ENCODE measurements around the gene ZNF398.
A peak's percentile ranks its signal among the peaks of the same experiment; 100 is the strongest.

Gene ZNF398

DNA sequence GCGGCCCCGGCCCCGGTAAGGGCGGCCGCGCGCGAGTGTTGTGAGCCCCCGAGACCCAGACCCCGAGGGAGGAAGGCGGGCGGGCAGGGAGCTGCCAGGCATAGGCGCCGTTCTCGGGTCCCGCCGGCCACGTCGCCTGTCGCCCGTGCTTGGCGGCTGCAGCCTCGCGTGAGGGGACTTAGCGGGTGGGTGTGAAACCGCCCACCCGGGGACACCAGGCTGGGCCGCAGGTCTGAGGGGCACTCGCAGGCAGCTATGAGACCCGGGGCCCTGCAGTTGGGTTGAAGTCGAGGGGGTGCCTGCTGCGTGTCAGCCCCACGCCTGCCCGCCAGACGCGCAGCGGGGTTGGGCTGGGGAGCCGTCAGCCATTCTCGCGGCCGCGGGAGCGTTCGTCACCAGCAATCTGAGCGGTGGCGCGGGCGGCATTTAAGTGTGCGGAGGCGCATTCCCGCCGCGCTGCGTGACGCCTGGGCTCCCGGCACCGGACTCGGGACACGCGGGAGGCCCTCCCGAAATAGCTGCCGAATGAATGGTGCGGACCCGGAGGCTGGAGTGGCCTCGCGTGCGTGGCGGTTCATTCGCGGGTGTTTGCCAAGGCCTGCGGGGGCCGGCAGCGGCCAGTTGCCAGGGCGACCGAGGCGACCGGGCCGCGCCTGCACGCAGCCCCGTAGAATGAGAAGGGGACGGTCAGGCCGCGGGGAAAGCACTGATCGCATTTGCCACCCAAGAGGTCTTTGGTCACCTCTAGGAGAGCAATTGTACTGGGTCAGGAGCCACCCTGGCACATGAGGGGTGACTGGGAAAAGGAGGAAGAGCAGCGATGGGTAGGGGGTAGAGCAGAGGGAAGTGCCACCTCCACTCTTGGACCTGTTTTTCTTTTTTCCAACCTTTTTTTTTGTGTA is 750 bp downstream of the ZNF398 start (continued):
- TF ChIP-seq ZNF274 (IDR thresholded peaks at IDR 0.05; ENCODE audit: low read length), result no peak
- TF ChIP-seq ZNF274 (tag by site-specific recombination; IDR thresholded peaks at IDR 0.05; ENCODE audit: borderline replicate concordance), result no peak
- TF ChIP-seq ZNF175 (tag by site-specific recombination; IDR thresholded peaks at IDR 0.05), result no peak
- TF ChIP-seq ZNF157 (tag by site-specific recombination; IDR thresholded peaks at IDR 0.05), result no peak
- TF ChIP-seq, protein P1, sequence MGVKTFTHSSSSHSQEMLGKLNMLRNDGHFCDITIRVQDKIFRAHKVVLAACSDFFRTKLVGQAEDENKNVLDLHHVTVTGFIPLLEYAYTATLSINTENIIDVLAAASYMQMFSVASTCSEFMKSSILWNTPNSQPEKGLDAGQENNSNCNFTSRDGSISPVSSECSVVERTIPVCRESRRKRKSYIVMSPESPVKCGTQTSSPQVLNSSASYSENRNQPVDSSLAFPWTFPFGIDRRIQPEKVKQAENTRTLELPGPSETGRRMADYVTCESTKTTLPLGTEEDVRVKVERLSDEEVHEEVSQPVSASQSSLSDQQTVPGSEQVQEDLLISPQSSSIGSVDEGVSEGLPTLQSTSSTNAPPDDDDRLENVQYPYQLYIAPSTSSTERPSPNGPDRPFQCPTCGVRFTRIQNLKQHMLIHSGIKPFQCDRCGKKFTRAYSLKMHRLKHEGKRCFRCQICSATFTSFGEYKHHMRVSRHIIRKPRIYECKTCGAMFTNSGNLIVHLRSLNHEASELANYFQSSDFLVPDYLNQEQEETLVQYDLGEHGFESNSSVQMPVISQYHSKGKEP (tag by site-specific recombination; IDR thresholded peaks at IDR 0.05), result no peak
- no peak for TF ChIP-seq ZNF302 (tag by site-specific recombination; IDR thresholded peaks at IDR 0.05; ENCODE audit: low read depth)
- TF ChIP-seq GLIS1 (tag by site-specific recombination; IDR thresholded peaks at IDR 0.05), result peak; percentile 47
- peak; percentile 98 for TF ChIP-seq ZBTB20 (tag by site-specific recombination; IDR thresholded peaks at IDR 0.05)
- TF ChIP-seq KLF16 (tag by site-specific recombination; IDR thresholded peaks at IDR 0.05), result peak; percentile 40; the same call in 1 of the 2 replicates
- TF ChIP-seq, protein P2, sequence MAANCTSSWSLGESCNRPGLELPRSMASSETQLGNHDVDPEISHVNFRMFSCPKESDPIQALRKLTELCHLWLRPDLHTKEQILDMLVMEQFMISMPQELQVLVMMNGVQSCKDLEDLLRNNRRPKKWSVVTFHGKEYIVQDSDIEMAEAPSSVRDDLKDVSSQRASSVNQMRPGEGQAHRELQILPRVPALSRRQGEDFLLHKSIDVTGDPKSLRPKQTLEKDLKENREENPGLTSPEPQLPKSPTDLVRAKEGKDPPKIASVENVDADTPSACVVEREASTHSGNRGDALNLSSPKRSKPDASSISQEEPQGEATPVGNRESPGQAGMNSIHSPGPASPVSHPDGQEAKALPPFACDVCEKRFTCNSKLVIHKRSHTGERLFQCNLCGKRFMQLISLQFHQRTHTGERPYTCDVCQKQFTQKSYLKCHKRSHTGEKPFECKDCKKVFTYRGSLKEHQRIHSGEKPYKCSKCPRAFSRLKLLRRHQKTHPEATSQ (tag by site-specific recombination; IDR thresholded peaks at IDR 0.05), result no peak
- TF ChIP-seq ZNF311 (tag by site-specific recombination; IDR thresholded peaks at IDR 0.05; ENCODE audit: borderline replicate concordance), result no peak
- TF ChIP-seq, protein P3, sequence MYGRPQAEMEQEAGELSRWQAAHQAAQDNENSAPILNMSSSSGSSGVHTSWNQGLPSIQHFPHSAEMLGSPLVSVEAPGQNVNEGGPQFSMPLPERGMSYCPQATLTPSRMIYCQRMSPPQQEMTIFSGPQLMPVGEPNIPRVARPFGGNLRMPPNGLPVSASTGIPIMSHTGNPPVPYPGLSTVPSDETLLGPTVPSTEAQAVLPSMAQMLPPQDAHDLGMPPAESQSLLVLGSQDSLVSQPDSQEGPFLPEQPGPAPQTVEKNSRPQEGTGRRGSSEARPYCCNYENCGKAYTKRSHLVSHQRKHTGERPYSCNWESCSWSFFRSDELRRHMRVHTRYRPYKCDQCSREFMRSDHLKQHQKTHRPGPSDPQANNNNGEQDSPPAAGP (tag by site-specific recombination; IDR thresholded peaks at IDR 0.05), result 0 out of 2 replicates have a peak, but pooled peaks have one; percentile 42
- no peak for TF ChIP-seq ZSCAN23 (tag by site-specific recombination; IDR thresholded peaks at IDR 0.05)
- no peak for TF ChIP-seq ZNF768 (tag by site-specific recombination; IDR thresholded peaks at IDR 0.05)
- TF ChIP-seq, protein P4, sequence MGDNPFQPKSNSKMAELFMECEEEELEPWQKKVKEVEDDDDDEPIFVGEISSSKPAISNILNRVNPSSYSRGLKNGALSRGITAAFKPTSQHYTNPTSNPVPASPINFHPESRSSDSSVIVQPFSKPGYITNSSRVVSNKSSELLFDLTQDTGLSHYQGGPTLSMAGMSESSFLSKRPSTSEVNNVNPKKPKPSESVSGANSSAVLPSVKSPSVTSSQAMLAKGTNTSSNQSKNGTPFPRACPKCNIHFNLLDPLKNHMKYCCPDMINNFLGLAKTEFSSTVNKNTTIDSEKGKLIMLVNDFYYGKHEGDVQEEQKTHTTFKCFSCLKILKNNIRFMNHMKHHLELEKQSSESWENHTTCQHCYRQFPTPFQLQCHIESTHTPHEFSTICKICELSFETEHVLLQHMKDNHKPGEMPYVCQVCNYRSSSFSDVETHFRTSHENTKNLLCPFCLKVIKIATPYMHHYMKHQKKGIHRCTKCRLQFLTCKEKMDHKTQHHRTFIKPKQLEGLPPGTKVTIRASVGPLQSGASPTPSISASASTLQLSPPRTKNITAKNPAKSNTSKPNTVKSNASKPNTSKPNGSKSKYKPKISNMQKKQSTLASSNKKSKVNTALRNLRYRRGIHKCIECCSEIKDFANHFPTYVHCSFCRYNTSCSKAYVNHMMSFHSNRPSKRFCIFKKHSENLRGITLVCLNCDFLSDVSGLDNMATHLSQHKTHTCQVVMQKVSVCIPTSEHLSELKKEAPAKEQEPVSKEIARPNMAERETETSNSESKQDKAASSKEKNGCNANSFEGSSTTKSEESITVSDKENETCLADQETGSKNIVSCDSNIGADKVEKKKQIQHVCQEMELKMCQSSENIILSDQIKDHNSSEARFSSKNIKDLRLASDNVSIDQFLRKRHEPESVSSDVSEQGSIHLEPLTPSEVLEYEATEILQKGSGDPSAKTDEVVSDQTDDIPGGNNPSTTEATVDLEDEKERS (tag by site-specific recombination; IDR thresholded peaks at IDR 0.05), result no peak
- no peak for TF ChIP-seq FEZF1 (tag by site-specific recombination; IDR thresholded peaks at IDR 0.05)
- peak; percentile 92 for TF ChIP-seq EGR2 (tag by site-specific recombination; IDR thresholded peaks at IDR 0.05; ENCODE audit: low read depth)
- TF ChIP-seq ZNF433 (tag by site-specific recombination; IDR thresholded peaks at IDR 0.05; ENCODE audit: low read depth), result no peak
- peak; percentile 82 for TF ChIP-seq GLIS2 (tag by site-specific recombination; IDR thresholded peaks at IDR 0.05)
- no peak for TF ChIP-seq ZNF747 (tag by site-specific recombination; IDR thresholded peaks at IDR 0.05)
- no peak for TF ChIP-seq ZNF792 (tag by site-specific recombination; IDR thresholded peaks at IDR 0.05)
- no peak for TF ChIP-seq ZNF112 (tag by site-specific recombination; IDR thresholded peaks at IDR 0.05)
- no peak for TF ChIP-seq ZNF596 (tag by site-specific recombination; IDR thresholded peaks at IDR 0.05)
- no peak for TF ChIP-seq ZNF292 (tag by site-specific recombination; IDR thresholded peaks at IDR 0.05; ENCODE audit: borderline replicate concordance, low read depth)
- TF ChIP-seq YY2 (tag by site-specific recombination; IDR thresholded peaks at IDR 0.05), result peak; percentile 80
- TF ChIP-seq ZFP69B (tag by site-specific recombination; IDR thresholded peaks at IDR 0.05), result no peak
- TF ChIP-seq ZFP41 (tag by site-specific recombination; IDR thresholded peaks at IDR 0.05; ENCODE audit: borderline replicate concordance), result no peak
- TF ChIP-seq, protein P5, sequence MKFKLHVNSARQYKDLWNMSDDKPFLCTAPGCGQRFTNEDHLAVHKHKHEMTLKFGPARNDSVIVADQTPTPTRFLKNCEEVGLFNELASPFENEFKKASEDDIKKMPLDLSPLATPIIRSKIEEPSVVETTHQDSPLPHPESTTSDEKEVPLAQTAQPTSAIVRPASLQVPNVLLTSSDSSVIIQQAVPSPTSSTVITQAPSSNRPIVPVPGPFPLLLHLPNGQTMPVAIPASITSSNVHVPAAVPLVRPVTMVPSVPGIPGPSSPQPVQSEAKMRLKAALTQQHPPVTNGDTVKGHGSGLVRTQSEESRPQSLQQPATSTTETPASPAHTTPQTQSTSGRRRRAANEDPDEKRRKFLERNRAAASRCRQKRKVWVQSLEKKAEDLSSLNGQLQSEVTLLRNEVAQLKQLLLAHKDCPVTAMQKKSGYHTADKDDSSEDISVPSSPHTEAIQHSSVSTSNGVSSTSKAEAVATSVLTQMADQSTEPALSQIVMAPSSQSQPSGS (tag by site-specific recombination; IDR thresholded peaks at IDR 0.05; ENCODE audit: low read depth), result no peak
- no peak for TF ChIP-seq ZNF510 (tag by site-specific recombination; IDR thresholded peaks at IDR 0.05; ENCODE audit: insufficient replicate concordance)
- TF ChIP-seq ZNF558 (tag by site-specific recombination; IDR thresholded peaks at IDR 0.05), result no peak

Measured in HEK293 (cell line).